HL-60 (cell line): ENCODE results near the gene NEB.

Experiments
- DNase-seq, 2 experiments: peaks; one replicate each; pipeline ENCODE4 v3.0.0-alpha.2; 2010 to 2020; ENCODE audit warnings: low read depth in 1 of 2, low spot score in 1 of 2
- H3K27ac ChIP-seq: fragments of 250-450 bp; sonication (Bioruptor Pico); replicated peaks from 2 replicates; pipeline ENCODE4 v1.5.1; 2020; ENCODE audit warnings: mild to moderate bottlenecking, moderate library complexity
- H3K27me3 ChIP-seq: fragments of 250-450 bp; sonication (Bioruptor Pico); 2 replicates; pipeline ENCODE4 v1.5.1; 2021; ENCODE audit warnings: mild to moderate bottlenecking, moderate library complexity; ENCODE audit not compliant: insufficient read depth, poor library complexity, severe bottlenecking
- H3K4me3 ChIP-seq: replicated peaks from 2 replicates; pipeline ENCODE4 v1.5.1; 2011; ENCODE audit warnings: mild to moderate bottlenecking, control low read depth, low read length; ENCODE audit not compliant: insufficient read depth
- GABPA ChIP-seq: IDR thresholded peaks from 2 replicates; pipeline ENCODE4 v1.6.1; 2012; ENCODE audit warnings: low read depth
- POLR2AphosphoS5 ChIP-seq: IDR thresholded peaks from 2 replicates; pipeline ENCODE4 v1.6.1; 2012; ENCODE audit warnings: low read depth
- SPI1 ChIP-seq: IDR thresholded peaks from 2 replicates; pipeline ENCODE4 v1.6.1; 2012; ENCODE audit warnings: low read depth, mild to moderate bottlenecking, borderline replicate concordance
- TF ChIP-seq, protein P1 (sequence below): IDR thresholded peaks from one replicate; pipeline ENCODE4 v1.5.1; 2011; ENCODE audit warnings: low read length, control low read depth, inconsistent platforms; ENCODE audit not compliant: insufficient read depth
- TF ChIP-seq, protein P2 (sequence below): IDR thresholded peaks from 2 replicates; pipeline ENCODE4 v1.6.1; 2012; ENCODE audit warnings: low read depth; ENCODE audit not compliant: insufficient replicate concordance

NEB gene

DNA sequence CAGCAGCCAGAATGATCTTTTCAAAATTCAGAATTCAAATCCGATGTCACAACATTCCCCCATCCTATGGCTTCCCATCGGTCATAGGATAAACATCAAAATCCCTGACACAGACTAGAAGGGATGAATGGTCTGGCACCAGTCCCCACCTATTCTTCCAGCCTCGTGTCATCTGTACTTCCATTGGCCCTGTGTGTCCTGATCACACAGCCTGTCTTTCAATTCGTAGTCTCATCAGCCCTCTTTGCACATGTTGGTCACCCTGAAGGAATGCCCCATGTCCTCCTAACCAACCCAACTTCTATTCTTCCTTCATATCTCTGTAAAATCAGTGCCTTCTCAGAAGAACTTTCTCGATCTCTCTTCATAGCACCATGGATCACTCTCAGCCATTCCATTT, 157.2 kb downstream of the NEB start:
- TF ChIP-seq POLR2AphosphoS5 (no peak), SPI1 (no peak), GABPA (no peak)
- TF ChIP-seq, protein P1, sequence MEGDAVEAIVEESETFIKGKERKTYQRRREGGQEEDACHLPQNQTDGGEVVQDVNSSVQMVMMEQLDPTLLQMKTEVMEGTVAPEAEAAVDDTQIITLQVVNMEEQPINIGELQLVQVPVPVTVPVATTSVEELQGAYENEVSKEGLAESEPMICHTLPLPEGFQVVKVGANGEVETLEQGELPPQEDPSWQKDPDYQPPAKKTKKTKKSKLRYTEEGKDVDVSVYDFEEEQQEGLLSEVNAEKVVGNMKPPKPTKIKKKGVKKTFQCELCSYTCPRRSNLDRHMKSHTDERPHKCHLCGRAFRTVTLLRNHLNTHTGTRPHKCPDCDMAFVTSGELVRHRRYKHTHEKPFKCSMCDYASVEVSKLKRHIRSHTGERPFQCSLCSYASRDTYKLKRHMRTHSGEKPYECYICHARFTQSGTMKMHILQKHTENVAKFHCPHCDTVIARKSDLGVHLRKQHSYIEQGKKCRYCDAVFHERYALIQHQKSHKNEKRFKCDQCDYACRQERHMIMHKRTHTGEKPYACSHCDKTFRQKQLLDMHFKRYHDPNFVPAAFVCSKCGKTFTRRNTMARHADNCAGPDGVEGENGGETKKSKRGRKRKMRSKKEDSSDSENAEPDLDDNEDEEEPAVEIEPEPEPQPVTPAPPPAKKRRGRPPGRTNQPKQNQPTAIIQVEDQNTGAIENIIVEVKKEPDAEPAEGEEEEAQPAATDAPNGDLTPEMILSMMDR: no peak
- TF ChIP-seq, protein P2, sequence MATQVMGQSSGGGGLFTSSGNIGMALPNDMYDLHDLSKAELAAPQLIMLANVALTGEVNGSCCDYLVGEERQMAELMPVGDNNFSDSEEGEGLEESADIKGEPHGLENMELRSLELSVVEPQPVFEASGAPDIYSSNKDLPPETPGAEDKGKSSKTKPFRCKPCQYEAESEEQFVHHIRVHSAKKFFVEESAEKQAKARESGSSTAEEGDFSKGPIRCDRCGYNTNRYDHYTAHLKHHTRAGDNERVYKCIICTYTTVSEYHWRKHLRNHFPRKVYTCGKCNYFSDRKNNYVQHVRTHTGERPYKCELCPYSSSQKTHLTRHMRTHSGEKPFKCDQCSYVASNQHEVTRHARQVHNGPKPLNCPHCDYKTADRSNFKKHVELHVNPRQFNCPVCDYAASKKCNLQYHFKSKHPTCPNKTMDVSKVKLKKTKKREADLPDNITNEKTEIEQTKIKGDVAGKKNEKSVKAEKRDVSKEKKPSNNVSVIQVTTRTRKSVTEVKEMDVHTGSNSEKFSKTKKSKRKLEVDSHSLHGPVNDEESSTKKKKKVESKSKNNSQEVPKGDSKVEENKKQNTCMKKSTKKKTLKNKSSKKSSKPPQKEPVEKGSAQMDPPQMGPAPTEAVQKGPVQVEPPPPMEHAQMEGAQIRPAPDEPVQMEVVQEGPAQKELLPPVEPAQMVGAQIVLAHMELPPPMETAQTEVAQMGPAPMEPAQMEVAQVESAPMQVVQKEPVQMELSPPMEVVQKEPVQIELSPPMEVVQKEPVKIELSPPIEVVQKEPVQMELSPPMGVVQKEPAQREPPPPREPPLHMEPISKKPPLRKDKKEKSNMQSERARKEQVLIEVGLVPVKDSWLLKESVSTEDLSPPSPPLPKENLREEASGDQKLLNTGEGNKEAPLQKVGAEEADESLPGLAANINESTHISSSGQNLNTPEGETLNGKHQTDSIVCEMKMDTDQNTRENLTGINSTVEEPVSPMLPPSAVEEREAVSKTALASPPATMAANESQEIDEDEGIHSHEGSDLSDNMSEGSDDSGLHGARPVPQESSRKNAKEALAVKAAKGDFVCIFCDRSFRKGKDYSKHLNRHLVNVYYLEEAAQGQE: no peak
- no peak overlapping the region for H3K4me3 ChIP-seq
- H3K27me3 ChIP-seq: no peaks in the 10 kb centered on the region
- no peak for DNase-seq
- H3K27ac ChIP-seq: no peak overlapping the region

DNA sequence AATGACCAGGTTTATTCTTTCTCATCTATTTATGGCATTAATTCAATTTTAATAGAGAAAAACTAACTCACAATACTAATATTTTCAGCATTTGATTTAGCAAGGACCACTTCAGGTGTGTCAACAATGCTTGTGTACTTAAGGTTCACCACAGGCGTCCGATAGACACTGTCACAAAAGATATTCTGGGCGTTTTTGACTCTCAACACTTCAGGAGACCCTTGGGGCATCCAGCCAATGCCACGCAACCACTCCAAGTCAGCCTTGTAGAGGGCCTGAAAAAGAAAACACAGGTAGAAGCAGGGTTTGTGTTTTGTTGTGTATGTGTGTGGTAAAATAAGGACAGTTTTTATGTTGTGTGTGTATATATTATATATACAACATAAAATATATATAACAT, 158.2 kb downstream of the NEB start:
- Histone ChIP-seq H3K4me3 (no peak overlapping the region), H3K27me3 (no peaks in the 10 kb centered on the region), H3K27ac (no peak overlapping the region)
- TF ChIP-seq GABPA (no peak), SPI1 (no peak), POLR2AphosphoS5 (no peak)
- TF ChIP-seq, protein P2: no peak
- DNase-seq: no peak

DNA sequence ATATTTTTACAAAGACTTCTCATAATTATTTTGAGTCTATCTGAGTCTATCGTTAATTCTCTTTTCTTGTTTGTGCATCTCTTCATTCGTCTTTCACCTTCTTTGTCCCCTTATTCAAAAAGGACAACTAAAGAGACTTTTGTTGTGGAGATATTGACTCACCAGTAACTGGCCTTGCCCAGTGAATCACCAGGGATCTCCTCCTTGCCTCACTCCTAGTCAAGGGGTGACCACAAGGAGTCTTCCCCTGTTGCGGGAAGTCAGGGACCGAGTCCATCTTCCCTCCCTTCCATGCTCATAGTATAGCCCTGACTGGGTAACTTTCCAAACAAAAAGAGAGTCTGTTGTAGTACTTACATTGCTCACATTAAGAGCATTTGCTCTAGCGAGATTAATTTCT, 158.9 kb downstream of the NEB start:
- Histone ChIP-seq H3K27ac (no peak overlapping the region), H3K4me3 (no peak overlapping the region), H3K27me3 (no peaks in the 10 kb centered on the region)
- TF ChIP-seq, protein P1: no peak
- TF ChIP-seq GABPA (no peak), SPI1 (no peak), POLR2AphosphoS5 (no peak)
- TF ChIP-seq, protein P2: no peak
- no peak for DNase-seq

DNA sequence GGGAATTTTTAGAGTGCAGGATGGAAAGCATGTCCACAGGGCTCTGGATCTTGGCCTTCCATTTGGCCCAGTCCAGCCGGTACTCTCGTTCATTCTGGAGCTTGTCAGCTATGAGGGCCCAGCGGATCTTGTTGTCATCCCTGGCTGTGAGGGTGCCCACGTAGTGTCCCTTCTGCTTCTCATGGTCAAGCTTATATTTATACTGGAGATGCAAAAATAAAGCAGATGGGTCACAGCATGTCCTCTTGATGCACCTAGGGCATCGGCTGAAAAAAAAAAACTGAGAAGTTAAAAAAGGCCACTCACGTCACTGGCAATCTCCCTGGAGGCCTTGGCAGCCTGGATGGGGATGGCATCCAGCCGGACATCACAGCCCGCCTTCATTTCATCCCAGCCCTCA, 164.1 kb downstream of the NEB start:
- no peaks in the 10 kb centered on the region for H3K27me3 ChIP-seq
- TF ChIP-seq, protein P1: no peak
- no peak for TF ChIP-seq GABPA
- TF ChIP-seq SPI1: no peak
- no peak for TF ChIP-seq POLR2AphosphoS5
- TF ChIP-seq, protein P2: no peak

More for the DNA sequence above, 164.1 kb downstream of the NEB start:
- DNase-seq: no peak
- Histone ChIP-seq H3K4me3 (no peak overlapping the region), H3K27ac (no peak overlapping the region)
